Muscle of leg (tissue), 11 donors: ENCODE data around the gene SMIM7. TPM values are rescaled to one million over a fixed set of nuclear protein-coding genes. Genes with fewer than 3 reads are reported as not detected.

Source experiments
- DNase-seq: peaks from one replicate; pipeline ENCODE4 v3.0.0; 2013
- H3K27ac ChIP-seq: one replicate; pipeline ENCODE4 v1.5.1; 2013; ENCODE audit warnings: mild to moderate bottlenecking, low read length, control low read depth
- H3K27me3 ChIP-seq: one replicate; pipeline ENCODE4 v1.6.1; 2013; ENCODE audit warnings: low read length; ENCODE audit not compliant: control insufficient read depth, insufficient read depth
- H3K36me3 ChIP-seq: one replicate; pipeline ENCODE4 v1.6.1; 2013; ENCODE audit warnings: low read length; ENCODE audit not compliant: control insufficient read depth, insufficient read depth
- H3K4me1 ChIP-seq: one replicate; pipeline ENCODE4 v1.6.1; 2013; ENCODE audit warnings: low read length; ENCODE audit not compliant: control insufficient read depth, insufficient read depth
- H3K4me3 ChIP-seq: one replicate; pipeline ENCODE4 v1.5.1; 2013; ENCODE audit warnings: low read length, control low read depth
- H3K9me3 ChIP-seq: replicated peaks from 2 replicates; pipeline ENCODE4 v1.6.1; 2013; ENCODE audit warnings: low read depth, low read length; ENCODE audit not compliant: control insufficient read depth
- WGBS: methylation state at CpG from one replicate; pipeline ENCODE4 v1.1.5; 2013; ENCODE audit warnings: missing lambda C conversion rate; ENCODE audit not compliant: insufficient coverage; 5-methylcytosine and 5-hydroxymethylcytosine counted together
- polyA plus RNA-seq, 8 donors: library from polyadenylated mRNA; unstranded; fragments of 120-200 nt; gene quantifications; one replicate each; pipeline versions ENCODE4 v1.2.1 to v1.2.3, GENCODE V29; 2013; ENCODE audit warnings: inconsistent platforms in 1 of 8, low replicate concordance in 1 of 8; ENCODE audit not compliant: insufficient read length in 8 of 8, insufficient read depth in 1 of 8
- total RNA-seq: library from RNA; stranded (reverse); fragments of 120-200 nt; gene quantifications from one replicate; pipeline ENCODE4 v1.2.4, GENCODE V29; 2013

Gene SMIM7
- total and polyA plus RNA-seq, 9 donors: 50.4 to 70.1 (median 57.8) TPM

GRCh38 chr19:16645140-16645539 lies 14.8 kb downstream of the SMIM7 start:
- H3K27me3 ChIP-seq: no peaks in the 10 kb centered on the region
- H3K36me3 ChIP-seq: peaks cover 69% of the 10 kb centered on the region
- H3K4me3 ChIP-seq: no peak overlapping the region
- no peak overlapping the region for H3K27ac ChIP-seq
- no peaks in the 10 kb centered on the region for H3K4me1 ChIP-seq
- DNase-seq: no peak
- WGBS: 94% methylated on average over 8 of the region's 9 CpGs
- no peaks in the 10 kb centered on the region for H3K9me3 ChIP-seq

DNA sequence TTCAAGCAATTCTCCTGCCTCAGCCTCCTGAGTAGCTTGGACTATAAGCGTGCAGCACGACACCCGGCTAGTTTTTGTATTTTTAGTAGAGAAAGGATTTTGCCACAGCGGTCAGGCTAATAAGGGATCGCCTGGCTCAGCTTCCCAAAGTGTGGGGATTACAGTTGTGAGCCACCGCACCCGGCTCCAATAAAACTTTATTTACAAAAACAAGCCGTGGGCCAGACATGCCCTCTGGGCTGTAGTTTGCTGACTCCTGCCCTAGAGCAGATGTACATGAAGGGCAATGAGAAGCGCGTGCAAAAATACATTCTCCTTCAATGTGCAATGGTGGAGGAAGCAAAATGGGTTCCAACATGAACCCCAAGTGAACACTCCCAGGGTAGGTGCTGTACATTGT lies 18.2 kb downstream of the SMIM7 start:
- no peak for DNase-seq
- H3K9me3 ChIP-seq: no peaks in the 10 kb centered on the region
- H3K4me1 ChIP-seq: peaks cover 7% of the 10 kb centered on the region
- no peak overlapping the region for H3K27ac ChIP-seq
- no peaks in the 10 kb centered on the region for H3K27me3 ChIP-seq
- H3K36me3 ChIP-seq: peaks cover 74% of the 10 kb centered on the region
- 100% methylated on average over 4 of the region's 10 CpGs for WGBS
- H3K4me3 ChIP-seq: no peak overlapping the region

- H3K9me3 ChIP-seq: no peaks in the 10 kb centered on the region
- no peak for DNase-seq
- WGBS: no CpG with 5 or more reads among the region's 1 CpG
- peaks cover 7% of the 10 kb centered on the region for H3K4me1 ChIP-seq
- H3K36me3 ChIP-seq: peaks cover 73% of the 10 kb centered on the region
- no peak overlapping the region for H3K27ac ChIP-seq
- H3K27me3 ChIP-seq: no peaks in the 10 kb centered on the region
- H3K4me3 ChIP-seq: no peak overlapping the region
These were observed 19.0 kb downstream of the SMIM7 start for GRCh38 chr19:16640951-16641350.

- Histone ChIP-seq H3K36me3 (peaks cover 67% of the 10 kb centered on the region), H3K9me3 (no peaks in the 10 kb centered on the region), H3K27ac (no peak overlapping the region), H3K4me1 (peaks cover 7% of the 10 kb centered on the region), H3K27me3 (no peaks in the 10 kb centered on the region), H3K4me3 (no peak overlapping the region)
- no CpG with 5 or more reads among the region's 1 CpG for WGBS
- DNase-seq: no peak
These were observed 21.3 kb downstream of the SMIM7 start for GRCh38 chr19:16638666-16639065.

DNA sequence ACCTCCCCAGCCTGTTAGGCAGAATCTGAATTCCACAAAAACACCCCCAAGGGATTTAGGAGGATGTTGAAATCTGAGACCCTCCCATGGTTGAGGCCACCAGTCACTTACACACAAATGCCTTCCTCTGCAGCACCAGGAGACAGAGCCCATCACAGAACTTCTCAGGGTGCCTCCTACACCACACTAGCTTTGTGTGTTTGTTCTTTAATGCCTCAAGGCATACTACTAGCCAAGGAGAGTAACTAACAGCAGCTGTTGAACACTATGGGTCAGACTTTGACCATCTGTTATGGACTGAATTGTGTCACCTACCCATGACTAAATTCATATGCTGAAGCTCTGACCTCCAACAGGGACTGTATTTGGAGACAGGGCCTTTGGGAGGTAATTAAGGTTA lies 22.4 kb downstream of the SMIM7 start:
- Histone ChIP-seq H3K4me3 (no peak overlapping the region), H3K4me1 (peaks cover 7% of the 10 kb centered on the region), H3K36me3 (peaks cover 62% of the 10 kb centered on the region), H3K27me3 (no peaks in the 10 kb centered on the region), H3K27ac (peak overlapping the region; percentile 7), H3K9me3 (no peaks in the 10 kb centered on the region)
- peak; percentile 28 for DNase-seq

GRCh38 chr19:16631465-16631864 lies 28.5 kb downstream of the SMIM7 start:
- Histone ChIP-seq H3K4me3 (no peak overlapping the region), H3K9me3 (peaks cover 2% of the 10 kb centered on the region), H3K36me3 (peaks cover 36% of the 10 kb centered on the region), H3K27me3 (no peaks in the 10 kb centered on the region), H3K27ac (no peak overlapping the region), H3K4me1 (peaks cover 23% of the 10 kb centered on the region)
- no peak for DNase-seq
- WGBS: 89% methylated on average over 4 of the region's 6 CpGs

DNA sequence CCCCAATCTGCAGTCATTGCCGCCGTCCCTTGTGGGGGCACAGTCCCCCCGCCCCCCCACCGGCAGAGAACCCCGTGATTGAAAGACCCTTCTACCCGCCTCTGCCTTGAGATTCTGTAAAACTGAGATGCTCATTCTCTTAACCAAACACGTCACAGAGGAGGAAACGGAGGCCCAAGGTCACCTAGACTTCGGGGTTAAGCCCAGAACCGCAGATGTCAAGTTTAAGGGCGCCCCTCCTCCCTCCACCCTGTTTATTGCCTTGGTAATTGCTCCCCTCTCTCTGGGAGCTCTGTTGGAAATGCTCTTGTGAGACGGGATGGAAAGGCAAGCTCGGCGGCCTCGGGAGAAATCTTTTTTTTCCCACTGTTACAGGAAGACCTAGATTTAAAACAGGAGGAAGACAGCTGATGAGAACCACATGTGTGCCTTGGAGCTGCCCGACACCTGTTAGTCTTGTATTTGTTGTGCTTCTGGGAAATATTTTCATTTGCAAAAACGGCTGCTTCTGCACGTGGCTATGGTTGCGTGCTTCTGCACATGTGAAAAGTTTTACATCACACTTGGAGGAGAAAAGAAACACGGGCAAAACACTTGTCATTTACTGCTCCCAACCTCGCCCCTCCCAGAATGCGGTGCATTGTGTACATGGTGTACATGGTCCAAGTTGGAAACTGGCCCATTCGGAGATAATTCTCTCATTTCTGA lies 30.8 kb downstream of the SMIM7 start:
- DNase-seq: peak; percentile 97
- Histone ChIP-seq H3K27ac (peak overlapping the region; percentile 100), H3K4me3 (peak overlapping the region; percentile 84), H3K4me1 (peaks cover 23% of the 10 kb centered on the region), H3K9me3 (peaks cover 2% of the 10 kb centered on the region), H3K36me3 (peaks cover 34% of the 10 kb centered on the region), H3K27me3 (no peaks in the 10 kb centered on the region)
- 0% methylated on average over 6 of the region's 23 CpGs for WGBS

GRCh38 chr19:16628183-16628983 lies 31.6 kb downstream of the SMIM7 start, which contains the start of gene MED26:
Gene MED26, minus strand, starts transcription at chr19:16628204. Its CDS starts 261 bp downstream, at chr19:16627943.
- Histone ChIP-seq H3K4me1 (peaks cover 23% of the 10 kb centered on the region), H3K4me3 (peak within 1 kb of the TSS; percentile 89), H3K27me3 (no peaks in the 10 kb centered on the region), H3K36me3 (peaks cover 34% of the 10 kb centered on the region), H3K27ac (peak within 1 kb of the TSS; percentile 100), H3K9me3 (peaks cover 2% of the 10 kb centered on the region)
- WGBS: under 1% methylated on average over 98 of the region's 98 CpGs
- peak; percentile 97 for DNase-seq

- peaks cover 23% of the 10 kb centered on the region for H3K4me1 ChIP-seq
- 0% methylated on average over 38 of the region's 38 CpGs for WGBS
- no peak for DNase-seq
- H3K4me3 ChIP-seq: peak overlapping the region; percentile 89
- peaks cover 2% of the 10 kb centered on the region for H3K9me3 ChIP-seq
- H3K27me3 ChIP-seq: no peaks in the 10 kb centered on the region
- peaks cover 32% of the 10 kb centered on the region for H3K36me3 ChIP-seq
- H3K27ac ChIP-seq: peak overlapping the region; percentile 79
These were observed 32.1 kb downstream of the SMIM7 start for GRCh38 chr19:16627928-16628182.

DNA sequence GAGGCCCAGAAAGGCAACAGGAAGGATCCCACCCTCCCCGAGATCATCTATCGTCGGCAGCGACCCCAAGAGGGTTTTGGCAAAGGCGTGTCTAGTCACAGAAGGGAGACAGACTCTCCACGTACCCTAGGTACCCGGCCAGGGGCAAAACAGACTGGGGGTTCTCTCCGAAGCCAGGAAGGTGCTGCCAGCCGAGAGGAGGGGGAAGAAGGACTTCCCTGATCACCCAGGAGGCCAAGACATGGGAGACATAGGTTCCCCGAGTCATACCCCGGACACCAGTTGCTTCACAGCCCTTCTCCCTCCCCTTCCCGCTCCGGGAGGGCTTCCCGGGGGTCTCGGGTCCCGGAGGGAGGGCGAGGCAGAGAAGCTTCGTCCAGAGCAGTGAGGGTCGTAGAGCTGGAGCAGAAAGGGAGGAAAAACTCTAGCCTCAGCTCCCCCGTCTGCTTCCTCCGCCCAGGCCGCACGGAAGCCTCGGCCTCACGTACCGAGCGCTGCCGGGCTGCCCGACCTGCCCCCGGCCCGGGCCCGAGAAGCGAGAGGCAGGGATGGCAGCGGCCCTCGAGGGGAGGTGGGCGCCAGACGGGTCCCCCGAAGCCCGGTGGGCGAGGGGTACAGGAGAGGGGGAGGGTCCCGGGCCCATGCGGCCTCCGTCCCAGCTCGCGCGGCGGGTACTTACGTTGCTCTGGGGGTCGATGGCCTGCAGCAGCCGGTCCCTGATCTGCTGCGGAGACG lies 32.6 kb downstream of the SMIM7 start:
- WGBS: under 1% methylated on average over 34 of the region's 52 CpGs
- peaks cover 27% of the 10 kb centered on the region for H3K36me3 ChIP-seq
- DNase-seq: peak; percentile 32

More for the DNA sequence above, 32.6 kb downstream of the SMIM7 start:
- peaks cover 2% of the 10 kb centered on the region for H3K9me3 ChIP-seq
- peaks cover 23% of the 10 kb centered on the region for H3K4me1 ChIP-seq
- peak overlapping the region; percentile 79 for H3K27ac ChIP-seq
- H3K4me3 ChIP-seq: peak overlapping the region; percentile 89
- no peaks in the 10 kb centered on the region for H3K27me3 ChIP-seq
